Right kidney (tissue), 1 donor: Measurements from ENCODE around the gene HILPDA.
"Not testable (repeated sequence)": the region's sequence is repeated elsewhere in the genome, so short reads cannot be mapped to it uniquely, and the experiment has no call there.

ENCODE experiments used
- DNase-seq: peaks from one replicate; pipeline ENCODE4 v3.0.0-alpha.2; 2016

Gene HILPDA

GRCh38 chr7:128430207-128430606 lies 25.5 kb upstream of the HILPDA start:
- DNase-seq: no peak

- no peak for DNase-seq
These were observed 24.5 kb upstream of the HILPDA start for GRCh38 chr7:128431221-128431620.

GRCh38 chr7:128431754-128432153 lies 23.9 kb upstream of the HILPDA start:
- no peak for DNase-seq

GRCh38 chr7:128434413-128435326 lies 21.0 kb upstream of the HILPDA start:
- DNase-seq: no peak

- no peak for DNase-seq
These were observed 20.4 kb upstream of the HILPDA start for GRCh38 chr7:128435327-128435686.

GRCh38 chr7:128437426-128438332 lies 18.0 kb upstream of the HILPDA start:
- DNase-seq: no peak

GRCh38 chr7:128442356-128442755 lies 13.3 kb upstream of the HILPDA start:
- DNase-seq: no peak

- no peak for DNase-seq
These were observed 11.7 kb upstream of the HILPDA start for GRCh38 chr7:128443831-128444600.

- no peak for DNase-seq
These were observed 9.4 kb upstream of the HILPDA start for GRCh38 chr7:128446306-128446705.

GRCh38 chr7:128447941-128448564 lies 7.6 kb upstream of the HILPDA start:
- DNase-seq: no peak

- DNase-seq: no peak
These were observed 6.9 kb upstream of the HILPDA start for GRCh38 chr7:128448751-128449302.

GRCh38 chr7:128450409-128450808 lies 5.3 kb upstream of the HILPDA start:
- DNase-seq: no peak

GRCh38 chr7:128450913-128451312 lies 4.8 kb upstream of the HILPDA start:
- no peak for DNase-seq

GRCh38 chr7:128452552-128452951 lies 3.1 kb upstream of the HILPDA start:
- DNase-seq: no peak

- DNase-seq: peak; percentile 79
These were observed 1.6 kb upstream of the HILPDA start for GRCh38 chr7:128453836-128454804.

GRCh38 chr7:128454808-128455542 lies 703 bp upstream of the HILPDA start:
- DNase-seq: no peak

- no peak for DNase-seq
These were observed 612 bp downstream of the HILPDA start for GRCh38 chr7:128456255-128456725.

GRCh38 chr7:128457385-128457784 lies 1.7 kb downstream of the HILPDA start:
- not testable (repeated sequence) for DNase-seq

GRCh38 chr7:128458956-128459355 lies 3.3 kb downstream of the HILPDA start:
- DNase-seq: no peak
